Spinal cord (tissue), 10 donors: Measurements from ENCODE around the gene ANO6. TPM values are rescaled to one million over a fixed set of nuclear protein-coding genes. Genes with fewer than 3 reads are reported as not detected.
A peak's percentile ranks its signal among the peaks of the same experiment; 100 is the strongest.
"Not testable (repeated sequence)": the region's sequence is repeated elsewhere in the genome, so short reads cannot be mapped to it uniquely, and the experiment has no call there.

Experiments used
- DNase-seq, 6 donors: peaks; one replicate each; pipeline versions ENCODE4 v3.0.0 to v3.0.0-alpha.2; 2013 to 2015; ENCODE audit warnings: low spot score in 6 of 6, low read depth in 4 of 6
- H3K27ac ChIP-seq: one replicate; pipeline ENCODE4 v1.5.1; 2013; ENCODE audit warnings: low read depth, low read length, control low read depth
- H3K27me3 ChIP-seq: one replicate; pipeline ENCODE4 v1.6.1; 2013; ENCODE audit warnings: low read length; ENCODE audit not compliant: control insufficient read depth, insufficient read depth
- H3K36me3 ChIP-seq: one replicate; pipeline ENCODE4 v1.6.1; 2013; ENCODE audit warnings: low read length; ENCODE audit not compliant: control insufficient read depth, insufficient read depth
- H3K4me1 ChIP-seq: one replicate; pipeline ENCODE4 v1.6.1; 2013; ENCODE audit warnings: low read length; ENCODE audit not compliant: control insufficient read depth, insufficient read depth
- H3K4me3 ChIP-seq: one replicate; pipeline ENCODE4 v1.5.1; 2013; ENCODE audit warnings: low read depth, low read length, control low read depth
- H3K9me3 ChIP-seq: one replicate; pipeline ENCODE4 v1.6.1; 2013; ENCODE audit warnings: low read length; ENCODE audit not compliant: control insufficient read depth, insufficient read depth
- WGBS: methylation state at CpG from one replicate; pipeline ENCODE4 v1.1.5; 2013; ENCODE audit warnings: missing lambda C conversion rate; ENCODE audit not compliant: insufficient coverage; 5-methylcytosine and 5-hydroxymethylcytosine counted together
- long read RNA-seq, 4 donors: transcript quantifications; one replicate each; lab custom pipeline, GENCODE V29; 2026
- polyA plus RNA-seq, 2 donors: library from polyadenylated mRNA; unstranded; fragments of 120-200 nt; gene quantifications; one replicate each; pipeline ENCODE4 v1.2.1, GENCODE V29; 2013; ENCODE audit not compliant: insufficient read length in 2 of 2
- total RNA-seq, 2 donors: library from RNA; depleted of rRNA in 1 of 2; stranded (reverse); fragments of 120-200 nt in 1 of 2; fragments of >200 nt in 1 of 2; gene quantifications; one replicate each; pipeline versions ENCODE4 v1.2.3 to v1.2.4, GENCODE V29; 2013 to 2014
- donor health status: healthy.

The ANO6 gene, protein sequence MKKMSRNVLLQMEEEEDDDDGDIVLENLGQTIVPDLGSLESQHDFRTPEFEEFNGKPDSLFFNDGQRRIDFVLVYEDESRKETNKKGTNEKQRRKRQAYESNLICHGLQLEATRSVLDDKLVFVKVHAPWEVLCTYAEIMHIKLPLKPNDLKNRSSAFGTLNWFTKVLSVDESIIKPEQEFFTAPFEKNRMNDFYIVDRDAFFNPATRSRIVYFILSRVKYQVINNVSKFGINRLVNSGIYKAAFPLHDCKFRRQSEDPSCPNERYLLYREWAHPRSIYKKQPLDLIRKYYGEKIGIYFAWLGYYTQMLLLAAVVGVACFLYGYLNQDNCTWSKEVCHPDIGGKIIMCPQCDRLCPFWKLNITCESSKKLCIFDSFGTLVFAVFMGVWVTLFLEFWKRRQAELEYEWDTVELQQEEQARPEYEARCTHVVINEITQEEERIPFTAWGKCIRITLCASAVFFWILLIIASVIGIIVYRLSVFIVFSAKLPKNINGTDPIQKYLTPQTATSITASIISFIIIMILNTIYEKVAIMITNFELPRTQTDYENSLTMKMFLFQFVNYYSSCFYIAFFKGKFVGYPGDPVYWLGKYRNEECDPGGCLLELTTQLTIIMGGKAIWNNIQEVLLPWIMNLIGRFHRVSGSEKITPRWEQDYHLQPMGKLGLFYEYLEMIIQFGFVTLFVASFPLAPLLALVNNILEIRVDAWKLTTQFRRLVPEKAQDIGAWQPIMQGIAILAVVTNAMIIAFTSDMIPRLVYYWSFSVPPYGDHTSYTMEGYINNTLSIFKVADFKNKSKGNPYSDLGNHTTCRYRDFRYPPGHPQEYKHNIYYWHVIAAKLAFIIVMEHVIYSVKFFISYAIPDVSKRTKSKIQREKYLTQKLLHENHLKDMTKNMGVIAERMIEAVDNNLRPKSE
- total RNA-seq (100 to 1,000 TPM in 1 of 2 donors, 10 to 100 TPM in 1; 62.4 to 105 TPM), polyA plus RNA-seq (10 to 100 TPM; 21.6 to 23.4 TPM)
- long read RNA-seq, donor 1, full-length matches to known transcripts = 6 of 6 reads
- long read RNA-seq, donor 1, partial matches to known transcripts = 0 of 6 reads
- long read RNA-seq, donor 1, other reads (novel, unspliced or antisense) = 0 of 6 reads
- long read RNA-seq, donor 2 = 0 reads
- long read RNA-seq, donor 3, full-length matches to known transcripts = 1 of 1 reads
- long read RNA-seq, donor 3, partial matches to known transcripts = 0 of 1 reads
- long read RNA-seq, donor 3, other reads (novel, unspliced or antisense) = 0 of 1 reads
- long read RNA-seq, donor 4, full-length matches to known transcripts = 1 of 6 reads
- long read RNA-seq, donor 4, partial matches to known transcripts = 5 of 6 reads
- long read RNA-seq, donor 4, other reads (novel, unspliced or antisense) = 0 of 6 reads

DNA sequence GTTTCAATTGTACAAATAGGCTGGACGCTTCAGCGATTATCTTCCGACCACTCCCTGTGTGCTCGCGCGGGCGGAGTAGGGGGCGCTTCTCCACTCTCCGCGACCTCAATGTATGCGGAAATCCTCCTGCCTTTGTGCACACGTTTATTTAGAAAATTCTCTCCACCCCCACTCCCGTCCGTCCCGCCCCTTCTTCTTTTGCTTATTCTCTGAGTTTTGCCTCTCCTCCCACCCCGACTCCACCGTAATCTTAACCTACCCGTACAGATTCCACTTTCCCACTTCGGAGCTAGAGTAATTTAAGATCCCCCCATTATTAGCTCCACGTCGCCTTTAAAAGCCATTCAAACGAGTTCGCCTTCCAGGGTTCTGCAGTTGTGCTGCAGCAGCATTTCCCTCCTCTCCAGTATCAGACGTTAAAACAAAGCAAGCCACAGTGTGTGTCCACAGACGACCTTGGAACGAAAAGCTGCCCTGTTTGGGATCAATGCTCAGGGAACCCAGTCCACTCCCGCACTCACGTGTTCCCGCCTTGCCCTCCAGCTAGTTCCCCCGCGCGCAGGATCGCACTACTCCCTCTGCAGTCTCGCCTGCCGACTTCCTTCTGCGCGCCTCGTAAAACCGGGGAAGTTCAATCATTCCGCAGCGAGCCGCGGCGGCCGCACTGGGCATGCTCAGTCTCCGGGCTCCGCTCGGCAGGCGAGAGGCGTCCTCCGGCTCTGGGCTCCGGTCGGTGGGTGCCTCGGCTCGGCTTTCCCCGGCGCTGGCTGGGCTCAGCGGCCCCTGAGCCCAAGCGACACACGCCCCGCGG is at the start of gene ANO6:
ANO6 (plus strand) TSS at position 677 of the 811 bp plus-strand sequence. CDS start 227 bp downstream, outside the sequence.
- DNase-seq = peak; percentile 64 to 96 (median 82)
- Histone ChIP-seq H3K9me3 (no peaks in the 10 kb centered on the region), H3K4me1 (no peaks in the 10 kb centered on the region), H3K4me3 (peak within 1 kb of the TSS; percentile 87), H3K36me3 (no peaks in the 10 kb centered on the region), H3K27me3 (no peaks in the 10 kb centered on the region), H3K27ac (peak within 1 kb of the TSS; percentile 96)
- WGBS = under 1% methylated on average over 62 of the region's 62 CpGs

DNA sequence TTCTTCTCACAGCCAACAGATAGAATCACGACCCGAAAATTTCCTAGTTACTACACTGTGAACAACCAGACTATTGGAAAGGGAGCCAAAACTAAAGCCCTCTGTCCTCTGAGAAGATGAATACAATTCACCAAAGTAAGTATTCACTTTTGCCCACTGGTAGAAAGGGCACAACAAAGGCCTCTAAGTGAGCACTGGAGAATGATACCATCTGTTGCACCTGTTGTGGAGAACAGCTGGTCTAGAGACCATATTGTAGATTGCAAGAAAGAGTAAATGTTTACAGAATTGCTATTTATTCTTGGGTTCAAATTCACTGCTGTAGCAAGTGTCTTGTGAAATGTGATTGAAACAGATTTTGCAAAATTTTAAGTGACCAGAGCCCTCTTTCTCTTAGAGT is 46.9 kb upstream of the ANO6 start:
- DNase-seq = peak in 2 of 6 donors; percentile 11
- Histone ChIP-seq H3K27me3 (no peaks in the 10 kb centered on the region), H3K9me3 (no peaks in the 10 kb centered on the region), H3K27ac (no peak overlapping the region), H3K4me3 (no peak overlapping the region), H3K36me3 (no peaks in the 10 kb centered on the region), H3K4me1 (no peaks in the 10 kb centered on the region)
- 71% methylated on average over 2 of the region's 2 CpGs for WGBS

DNA sequence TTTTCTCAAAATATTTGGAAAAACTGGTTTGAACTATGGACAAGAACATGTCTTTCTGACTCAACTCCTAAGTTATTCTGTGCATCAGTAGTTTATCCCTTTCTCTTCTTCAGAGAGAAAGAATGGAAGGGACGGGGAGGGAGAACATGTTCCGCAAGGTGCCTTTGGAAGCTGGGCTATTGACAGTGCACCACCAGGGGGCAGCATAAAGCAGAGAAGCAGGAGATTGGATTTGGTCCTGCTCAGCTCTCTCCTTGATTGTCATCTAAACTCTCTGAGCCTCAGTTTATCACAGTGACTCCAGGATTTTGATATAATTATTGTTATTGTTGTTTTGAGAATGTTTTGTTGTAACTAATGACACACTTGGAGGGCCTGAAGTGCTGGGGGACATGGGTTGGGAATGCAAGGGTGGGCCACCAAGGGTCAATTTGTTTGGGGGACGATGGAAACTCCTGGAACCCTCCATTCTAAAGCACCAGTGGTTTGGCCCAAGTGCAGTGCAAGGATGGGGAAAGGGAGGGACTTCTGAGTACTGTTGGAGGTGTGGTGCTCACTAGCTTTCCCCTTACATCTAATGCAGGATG is 45.3 kb upstream of the ANO6 start:
- H3K9me3 ChIP-seq = no peaks in the 10 kb centered on the region
- H3K36me3 ChIP-seq = peaks cover 4% of the 10 kb centered on the region
- no peak overlapping the region for H3K27ac ChIP-seq
- no peaks in the 10 kb centered on the region for H3K27me3 ChIP-seq
- no peak overlapping the region for H3K4me3 ChIP-seq
- WGBS = no CpG with 5 or more reads among the region's 3 CpGs
- H3K4me1 ChIP-seq = no peaks in the 10 kb centered on the region
- peak in 3 of 6 donors; percentile 11 to 63 (median 52) for DNase-seq

DNA sequence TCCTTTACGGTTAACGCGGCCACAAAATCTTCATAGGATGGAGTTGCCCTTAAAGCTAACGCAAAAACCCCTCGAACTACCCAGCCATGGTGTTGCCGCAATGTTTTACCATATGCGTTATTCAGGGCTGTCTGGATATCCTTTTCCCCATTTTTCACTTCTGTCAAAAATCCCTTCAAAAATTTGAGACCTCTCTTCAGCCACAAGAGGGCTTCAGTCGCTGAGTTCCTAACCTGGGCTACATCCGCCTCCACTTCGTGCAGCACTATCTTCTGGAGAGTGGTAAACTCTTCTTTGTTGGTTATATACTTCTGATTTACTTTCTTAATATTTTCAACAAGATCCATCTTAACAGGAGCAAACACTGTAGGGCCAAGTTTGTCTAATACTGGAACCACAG is 42.6 kb upstream of the ANO6 start:
- DNase-seq, H3K27ac ChIP-seq, H3K27me3 ChIP-seq, H3K9me3 ChIP-seq, H3K4me1 ChIP-seq, H3K4me3 ChIP-seq, H3K36me3 ChIP-seq: not testable (repeated sequence)
- 94% methylated on average over 6 of the region's 10 CpGs for WGBS

DNA sequence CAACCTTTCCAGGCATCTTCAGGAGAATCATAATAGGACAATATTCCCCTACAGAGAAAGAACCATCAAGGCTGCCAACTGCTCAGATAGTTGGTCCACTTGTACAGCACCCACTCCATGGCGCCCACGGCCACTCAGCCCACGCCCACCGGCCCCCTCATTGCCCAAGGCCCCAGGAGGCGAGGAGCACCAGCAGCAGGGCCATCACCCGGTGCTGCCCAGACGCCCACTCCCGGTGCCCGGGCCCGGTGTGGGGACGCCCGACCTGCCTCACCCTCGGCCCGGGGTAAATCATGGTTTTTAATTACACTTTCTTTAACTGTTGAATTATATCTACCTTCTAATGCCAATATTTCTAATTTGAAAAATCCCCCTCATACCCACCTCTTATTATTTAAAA is 41.3 kb upstream of the ANO6 start:
- no peak overlapping the region for H3K4me3 ChIP-seq
- DNase-seq = no peak
- H3K9me3 ChIP-seq = peaks cover 11% of the 10 kb centered on the region
- no peaks in the 10 kb centered on the region for H3K27me3 ChIP-seq
- 93% methylated on average over 9 of the region's 14 CpGs for WGBS
- no peaks in the 10 kb centered on the region for H3K4me1 ChIP-seq
- H3K27ac ChIP-seq = no peak overlapping the region
- peaks cover 4% of the 10 kb centered on the region for H3K36me3 ChIP-seq

DNA sequence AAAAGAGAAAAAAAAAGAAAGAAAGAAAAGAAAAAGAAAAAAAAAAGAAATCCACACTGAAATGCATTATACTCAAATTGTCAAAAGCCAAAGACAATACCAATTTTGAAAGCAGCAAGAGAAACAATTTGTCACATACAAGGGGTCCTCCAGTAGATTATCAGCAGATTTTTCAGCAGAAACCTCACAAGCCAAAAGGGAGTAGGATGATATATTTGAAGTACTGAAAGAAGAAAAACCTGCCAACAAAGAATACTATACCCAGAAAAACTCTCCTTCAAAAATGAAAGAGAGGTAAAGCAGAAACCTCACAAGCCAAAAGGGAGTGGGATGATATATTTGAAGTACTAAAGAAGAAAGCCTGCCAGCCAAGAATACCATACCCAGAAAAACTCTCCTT is 37.1 kb upstream of the ANO6 start:
- no peak overlapping the region for H3K4me3 ChIP-seq
- H3K27me3 ChIP-seq = no peaks in the 10 kb centered on the region
- DNase-seq = no peak
- H3K9me3 ChIP-seq = peaks cover 11% of the 10 kb centered on the region
- H3K27ac ChIP-seq = no peak overlapping the region
- H3K4me1 ChIP-seq = no peaks in the 10 kb centered on the region
- peaks cover 4% of the 10 kb centered on the region for H3K36me3 ChIP-seq

DNA sequence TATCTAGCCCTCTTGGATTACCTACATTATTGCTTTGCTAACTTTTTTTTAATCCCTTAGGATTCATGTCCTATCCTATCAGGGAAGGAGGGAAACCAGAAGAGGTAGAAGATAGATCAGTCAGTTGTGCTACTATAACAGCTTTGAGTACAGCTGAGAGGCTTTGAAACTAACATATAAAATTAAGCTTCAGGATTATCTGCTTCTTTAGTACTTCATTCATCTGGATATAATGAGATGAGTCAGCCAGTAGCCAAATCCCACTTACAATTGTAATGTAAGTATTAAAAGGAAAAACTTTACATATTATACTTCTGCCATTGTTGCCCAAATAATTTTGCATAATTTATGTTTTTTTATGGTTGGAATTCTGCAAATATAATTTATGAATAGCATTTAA is 33.4 kb upstream of the ANO6 start:
- Histone ChIP-seq H3K27ac (no peak overlapping the region), H3K4me3 (no peak overlapping the region), H3K9me3 (peaks cover 11% of the 10 kb centered on the region), H3K36me3 (no peaks in the 10 kb centered on the region), H3K27me3 (no peaks in the 10 kb centered on the region), H3K4me1 (no peaks in the 10 kb centered on the region)
- peak in 1 of 6 donors; percentile 2 for DNase-seq

DNA sequence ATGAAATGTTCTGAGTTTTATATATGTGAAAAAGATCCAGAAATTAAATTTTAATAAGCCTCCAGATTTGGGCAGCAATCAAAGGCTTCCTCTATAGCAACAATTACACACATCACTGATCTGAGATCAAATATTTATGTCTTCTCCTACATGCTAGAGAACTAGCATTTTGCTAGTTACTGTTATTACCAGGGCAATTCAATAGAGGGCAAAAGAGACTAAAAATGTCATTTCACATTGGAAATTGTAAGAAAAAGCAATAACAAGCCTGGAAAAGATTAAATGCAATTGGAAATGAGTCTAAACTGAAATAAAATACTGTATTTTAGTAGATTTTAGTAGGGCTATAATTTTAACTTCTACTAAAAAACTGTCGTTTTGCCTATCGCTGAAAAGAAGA is 32.6 kb upstream of the ANO6 start:
- no peaks in the 10 kb centered on the region for H3K4me1 ChIP-seq
- no peak overlapping the region for H3K27ac ChIP-seq
- peak in 3 of 6 donors; percentile 15 to 76 (median 55) for DNase-seq
- H3K36me3 ChIP-seq = no peaks in the 10 kb centered on the region
- no peaks in the 10 kb centered on the region for H3K27me3 ChIP-seq
- WGBS = no CpG with 5 or more reads among the region's 2 CpGs
- no peak overlapping the region for H3K4me3 ChIP-seq
- peaks cover 4% of the 10 kb centered on the region for H3K9me3 ChIP-seq
